GM10248 (cell line): Measurements from ENCODE around the gene ZNF777.

Experiments
- CTCF ChIA-PET: fragments of 300-600 bp; sonication (Branson Sonifier 250); formaldehyde crosslinking; extraction: SDS; loops from one replicate; lab custom pipeline; 2021; ENCODE audit warnings: antibody characterized with exemption; lab: Yijun Ruan, JAX
- POLR2A ChIA-PET: fragments of 350-650 bp; sonication (Branson Sonifier 250); formaldehyde crosslinking; extraction: SDS; loops from one replicate; lab custom pipeline; 2020; ENCODE audit warnings: antibody characterized with exemption; lab: Yijun Ruan, JAX
- DNase-seq: peaks from one replicate; pipeline ENCODE4 v3.0.0; 2012; ENCODE audit errors: extremely low spot score
- CTCF ChIP-seq: IDR thresholded peaks from 2 replicates; pipeline ENCODE4 v1.5.1; 2012; ENCODE audit warnings: mild to moderate bottlenecking, low read depth; ENCODE audit errors: extremely low read depth, missing control alignments, control extremely low read depth

ZNF777 gene

GRCh38 chr7:149456506-149457421 is 4.1 kb downstream of the ZNF777 start:
- no peak for DNase-seq
- ChIA-PET CTCF (interaction anchor here (1.0 kb wide), 1 partner anchor 33 kb away, joined by 3 read pairs; no protein-coding TSS in a partner anchor), POLR2A (no interaction called here)
- no peak for TF ChIP-seq CTCF

- no peak for TF ChIP-seq CTCF
- ChIA-PET POLR2A (no interaction called here), CTCF (interaction anchor here (0.8 to 1.6 kb wide), 2 partner anchors 11 to 23 kb away, joined by 3 to 4 read pairs; no protein-coding TSS in a partner anchor)
- DNase-seq = no peak
Observed at GRCh38 chr7:149455175-149455950, 5.5 kb downstream of the ZNF777 start.

DNA sequence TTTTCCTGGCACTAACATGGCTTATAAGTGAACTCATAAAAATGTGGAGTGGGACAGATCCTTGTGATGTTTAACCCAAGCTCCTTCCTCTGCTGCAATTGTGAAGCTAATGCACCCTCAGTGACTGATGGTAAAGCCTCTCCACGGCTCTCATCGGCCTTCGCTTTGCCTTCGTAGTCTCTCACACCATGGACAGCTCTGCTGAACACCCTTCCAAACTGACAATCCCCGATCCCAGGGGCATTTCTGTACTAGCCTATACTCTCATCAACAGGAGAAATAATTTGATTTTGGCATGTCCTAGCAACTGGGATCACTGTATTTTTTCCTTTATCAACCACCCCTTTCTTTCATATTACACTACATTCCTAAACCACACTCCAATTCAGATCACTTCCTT is 6.1 kb downstream of the ZNF777 start:
- POLR2A ChIA-PET = no interaction called here
- no peak for DNase-seq
- TF ChIP-seq CTCF = no peak
- CTCF ChIA-PET = interaction anchor here (0.8 to 1.6 kb wide), 4 partner anchors 10 to 143 kb away, joined by 3 to 4 read pairs (median 3); no protein-coding TSS in a partner anchor

DNA sequence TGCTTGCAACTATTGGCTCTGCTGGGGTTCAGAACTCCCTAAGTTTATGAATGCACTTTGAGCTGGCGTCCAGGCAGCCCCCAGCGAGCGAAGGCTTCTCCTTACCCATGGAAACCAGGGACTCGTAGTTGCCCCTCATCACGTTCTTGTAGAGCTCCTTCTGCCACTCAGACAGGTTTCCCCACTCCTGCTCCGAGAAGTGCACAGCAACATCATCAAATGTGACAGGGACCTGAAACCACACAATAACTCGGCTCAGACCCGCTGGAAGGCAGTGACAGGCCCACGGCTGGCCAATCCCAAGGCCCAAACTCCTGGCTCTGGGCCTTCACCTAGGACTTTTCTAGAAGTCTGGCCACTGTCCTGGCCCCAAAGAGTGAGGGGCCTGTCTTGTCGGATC is 6.9 kb downstream of the ZNF777 start:
- no peak for TF ChIP-seq CTCF

DNA sequence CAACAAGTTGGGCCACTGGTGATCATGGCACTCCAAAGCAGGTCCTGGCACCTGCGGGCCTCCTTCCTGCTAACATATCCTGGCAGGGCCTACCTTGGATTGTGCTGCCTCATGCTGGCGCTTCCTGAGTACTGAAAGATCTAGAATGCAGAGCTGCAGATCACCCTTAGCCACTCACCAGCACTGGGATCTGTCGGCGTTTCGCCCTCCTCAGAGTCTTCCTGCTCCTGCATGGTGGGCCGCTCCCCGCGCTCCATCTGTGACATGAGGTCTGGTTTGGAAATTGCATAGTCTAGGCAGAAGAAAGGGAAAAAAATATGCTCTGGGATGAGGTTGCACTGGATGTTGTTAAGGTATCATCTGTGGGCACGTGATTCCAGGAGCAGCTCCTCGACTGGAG is 10.0 kb downstream of the ZNF777 start:
- ChIA-PET CTCF (interaction anchor here (1.0 kb wide), 1 partner anchor 10 kb away, joined by 3 read pairs; the partner anchor contains the start of gene ZNF777), POLR2A (no interaction called here)
- TF ChIP-seq CTCF = no peak
- DNase-seq = no peak

More for the DNA sequence above, 6.9 kb downstream of the ZNF777 start:
- no peak for DNase-seq
- CTCF ChIA-PET = interaction anchor here (1.0 to 1.6 kb wide), 4 partner anchors 9 to 144 kb away, joined by 3 to 4 read pairs (median 3); no protein-coding TSS in a partner anchor
- POLR2A ChIA-PET = no interaction called here

GRCh38 chr7:149449897-149450296 is 11.0 kb downstream of the ZNF777 start:
- POLR2A ChIA-PET = no interaction called here
- CTCF ChIA-PET = no interaction called here
- TF ChIP-seq CTCF = no peak
- DNase-seq = no peak
